ENCODE results near the gene STK40.

DNA sequence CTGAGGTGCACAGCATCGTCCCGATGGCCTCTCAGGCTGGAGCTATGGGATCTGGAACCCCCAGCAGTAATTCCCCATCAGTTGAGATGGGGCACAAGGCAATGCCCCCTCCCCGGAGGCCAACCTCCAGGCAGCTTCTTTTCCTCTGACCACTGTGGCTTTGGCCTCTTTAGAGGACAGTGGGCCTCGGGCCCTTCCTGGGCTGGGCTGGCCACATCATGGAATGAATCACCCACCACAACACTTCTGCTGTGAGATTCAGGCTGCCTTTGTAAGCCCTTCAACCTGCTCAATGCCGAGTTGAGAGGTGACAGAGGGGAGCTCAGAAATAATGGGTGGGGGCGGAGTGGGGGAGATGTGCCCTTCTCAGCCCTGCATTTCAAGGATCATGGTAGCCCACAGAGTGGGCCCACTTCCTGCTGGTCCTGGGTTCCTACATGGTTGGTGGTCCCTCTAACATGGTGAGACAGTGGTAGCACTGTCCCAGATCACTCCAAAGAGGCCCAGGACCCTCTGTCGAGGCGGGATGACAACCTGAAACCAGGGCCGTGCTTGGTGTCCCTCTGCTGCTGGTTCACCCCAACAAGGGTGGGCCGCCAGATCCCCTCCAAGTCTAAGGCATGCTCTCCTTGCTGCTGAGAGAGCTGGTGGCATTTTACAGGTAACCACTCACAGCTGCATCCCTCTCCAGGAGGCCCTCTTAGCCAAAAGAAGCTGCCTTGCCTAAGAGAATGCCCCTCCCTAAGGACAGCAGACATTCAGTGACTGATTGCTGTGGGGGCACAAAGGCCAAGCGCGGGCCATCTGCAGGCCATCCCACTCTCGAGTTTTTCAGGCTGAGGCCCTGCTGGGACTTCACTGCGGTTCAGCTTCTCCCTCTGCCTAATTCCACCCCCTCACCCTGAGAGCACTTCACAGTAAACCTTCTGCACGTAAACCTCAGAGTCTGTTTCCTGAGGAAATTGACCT is 32.5 kb downstream of the STK40 start:
- TF ChIP-seq EZH2 (IDR thresholded peaks at IDR 0.05; ENCODE audit: low read length, unreplicated experiment), result no peak
- TF ChIP-seq, protein P1, sequence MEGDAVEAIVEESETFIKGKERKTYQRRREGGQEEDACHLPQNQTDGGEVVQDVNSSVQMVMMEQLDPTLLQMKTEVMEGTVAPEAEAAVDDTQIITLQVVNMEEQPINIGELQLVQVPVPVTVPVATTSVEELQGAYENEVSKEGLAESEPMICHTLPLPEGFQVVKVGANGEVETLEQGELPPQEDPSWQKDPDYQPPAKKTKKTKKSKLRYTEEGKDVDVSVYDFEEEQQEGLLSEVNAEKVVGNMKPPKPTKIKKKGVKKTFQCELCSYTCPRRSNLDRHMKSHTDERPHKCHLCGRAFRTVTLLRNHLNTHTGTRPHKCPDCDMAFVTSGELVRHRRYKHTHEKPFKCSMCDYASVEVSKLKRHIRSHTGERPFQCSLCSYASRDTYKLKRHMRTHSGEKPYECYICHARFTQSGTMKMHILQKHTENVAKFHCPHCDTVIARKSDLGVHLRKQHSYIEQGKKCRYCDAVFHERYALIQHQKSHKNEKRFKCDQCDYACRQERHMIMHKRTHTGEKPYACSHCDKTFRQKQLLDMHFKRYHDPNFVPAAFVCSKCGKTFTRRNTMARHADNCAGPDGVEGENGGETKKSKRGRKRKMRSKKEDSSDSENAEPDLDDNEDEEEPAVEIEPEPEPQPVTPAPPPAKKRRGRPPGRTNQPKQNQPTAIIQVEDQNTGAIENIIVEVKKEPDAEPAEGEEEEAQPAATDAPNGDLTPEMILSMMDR (conservative IDR thresholded peaks at IDR 0.05; ENCODE audit: low read depth, low read length), result no peak
- TF ChIP-seq EZH2phosphoT487 (IDR thresholded peaks at IDR 0.05; ENCODE audit: borderline replicate concordance, low read length), result no peak

Measured in PC-3 (cell line).